HUES48 (cell line): ENCODE data around the gene SYNJ2.

ENCODE experiments used
- H3K27ac ChIP-seq: one replicate; pipeline ENCODE4 v1.7.0; 2013; ENCODE audit warnings: low read depth, low read length, inconsistent platforms
- H3K27me3 ChIP-seq: 2 replicates; pipeline ENCODE4 v1.6.1; 2013; ENCODE audit warnings: mild to moderate bottlenecking, low read length; ENCODE audit not compliant: control insufficient read depth, insufficient read depth
- H3K36me3 ChIP-seq: 2 replicates; pipeline ENCODE4 v1.6.1; 2013; ENCODE audit warnings: low read length; ENCODE audit not compliant: control insufficient read depth, insufficient read depth
- H3K4me1 ChIP-seq: 2 replicates; pipeline ENCODE4 v1.6.1; 2013; ENCODE audit warnings: mild to moderate bottlenecking, low read length; ENCODE audit not compliant: control insufficient read depth, insufficient read depth
- H3K4me3 ChIP-seq: 2 replicates; pipeline ENCODE4 v1.5.1; 2013; ENCODE audit warnings: mild to moderate bottlenecking, low read depth, low read length
- H3K9ac ChIP-seq: 2 replicates; pipeline ENCODE4 v1.6.1; 2013; ENCODE audit warnings: mild to moderate bottlenecking, low read depth, low read length, moderate library complexity
- H3K9me3 ChIP-seq: 2 replicates; pipeline ENCODE4 v1.6.1; 2013; ENCODE audit warnings: low read length; ENCODE audit not compliant: control insufficient read depth, insufficient read depth

Gene SYNJ2

DNA sequence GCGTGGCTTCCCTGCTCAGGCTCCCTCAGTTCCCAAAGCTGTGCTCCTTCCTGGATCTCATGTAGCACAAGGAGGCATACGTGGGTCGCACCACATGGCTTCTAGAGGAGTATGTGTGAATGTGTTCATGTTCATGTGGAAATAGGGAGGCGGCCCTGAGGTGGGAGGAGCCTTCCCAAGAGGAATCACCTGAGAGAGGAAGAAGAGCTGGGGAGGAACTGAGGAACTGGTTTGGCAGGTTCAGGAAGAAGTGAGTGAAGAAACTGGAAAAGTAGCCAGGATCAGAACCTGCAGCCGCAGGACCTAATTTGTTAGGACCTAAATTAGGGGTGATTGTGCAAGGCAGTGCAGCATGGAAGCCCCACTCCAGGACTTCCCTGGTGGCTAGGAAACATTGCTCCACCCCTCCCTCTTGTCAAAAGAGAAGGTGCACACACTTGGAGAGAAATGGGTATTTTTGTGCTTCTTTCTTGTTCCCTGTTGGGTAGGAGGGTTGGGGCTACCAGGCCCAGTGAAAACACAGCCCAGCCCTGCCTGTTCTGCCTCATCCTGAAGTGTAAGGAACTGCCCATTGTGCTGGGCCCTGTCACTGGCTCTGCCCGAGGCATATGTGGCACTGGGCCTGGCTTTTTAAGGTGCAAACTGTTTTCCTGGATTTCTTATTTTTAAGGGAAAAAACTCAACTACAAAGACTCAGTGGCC lies 20.7 kb downstream of the SYNJ2 start:
- no peak overlapping the region for H3K9ac ChIP-seq
- no peaks in the 10 kb centered on the region for H3K36me3 ChIP-seq
- no peak overlapping the region for H3K4me3 ChIP-seq
- no peaks in the 10 kb centered on the region for H3K9me3 ChIP-seq
- no peaks in the 10 kb centered on the region for H3K27me3 ChIP-seq
- peaks cover 29% of the 10 kb centered on the region for H3K4me1 ChIP-seq
- H3K27ac ChIP-seq, result no peak overlapping the region

DNA sequence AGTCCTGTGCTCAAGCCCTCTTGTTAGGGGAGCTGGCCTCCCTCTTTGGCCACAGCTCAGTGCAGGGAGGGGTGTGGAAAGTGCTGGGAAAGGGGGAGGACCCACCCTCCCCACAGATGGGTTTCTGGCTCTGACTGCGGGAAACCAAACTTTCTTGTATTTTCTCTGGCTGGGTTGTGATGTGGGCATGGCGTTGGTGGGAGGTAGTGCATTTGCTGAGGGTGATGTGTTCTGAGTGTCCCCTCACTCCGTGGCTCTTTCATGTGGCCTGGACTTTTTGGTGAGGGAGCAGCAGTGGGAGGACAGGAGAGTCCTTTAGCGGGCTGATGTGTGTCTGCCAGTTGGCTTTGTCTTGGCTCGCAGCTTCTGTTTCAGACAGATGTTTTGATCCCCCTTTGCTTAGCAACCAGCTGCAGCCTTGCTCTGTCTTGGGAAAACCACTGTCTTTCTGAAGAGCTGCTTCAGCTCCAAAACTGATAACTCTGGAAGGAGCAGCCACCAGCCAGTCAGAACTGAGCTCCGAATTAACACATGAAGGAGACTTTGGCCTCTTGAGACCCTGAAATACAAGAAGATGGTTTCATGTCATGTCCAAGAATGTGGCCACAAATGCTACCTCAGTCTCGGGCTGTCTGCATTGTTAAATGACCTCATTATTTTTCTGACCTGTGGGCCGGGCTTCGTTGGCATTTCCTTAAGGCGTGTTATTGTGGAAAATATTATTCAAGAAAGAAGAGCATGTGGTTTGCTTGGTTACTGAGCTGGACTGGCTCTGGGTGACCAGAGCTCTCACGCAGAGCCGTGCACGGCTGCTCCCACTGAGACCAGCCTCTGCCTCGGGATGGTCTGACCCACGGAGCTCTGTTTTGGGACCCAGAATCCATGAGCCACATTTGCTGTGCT lies 21.5 kb downstream of the SYNJ2 start:
- no peak overlapping the region for H3K4me3 ChIP-seq
- no peaks in the 10 kb centered on the region for H3K36me3 ChIP-seq
- no peaks in the 10 kb centered on the region for H3K27me3 ChIP-seq
- H3K27ac ChIP-seq, result no peak overlapping the region
- H3K9ac ChIP-seq, result no peak overlapping the region
- H3K4me1 ChIP-seq, result peaks cover 21% of the 10 kb centered on the region
- H3K9me3 ChIP-seq, result no peaks in the 10 kb centered on the region

DNA sequence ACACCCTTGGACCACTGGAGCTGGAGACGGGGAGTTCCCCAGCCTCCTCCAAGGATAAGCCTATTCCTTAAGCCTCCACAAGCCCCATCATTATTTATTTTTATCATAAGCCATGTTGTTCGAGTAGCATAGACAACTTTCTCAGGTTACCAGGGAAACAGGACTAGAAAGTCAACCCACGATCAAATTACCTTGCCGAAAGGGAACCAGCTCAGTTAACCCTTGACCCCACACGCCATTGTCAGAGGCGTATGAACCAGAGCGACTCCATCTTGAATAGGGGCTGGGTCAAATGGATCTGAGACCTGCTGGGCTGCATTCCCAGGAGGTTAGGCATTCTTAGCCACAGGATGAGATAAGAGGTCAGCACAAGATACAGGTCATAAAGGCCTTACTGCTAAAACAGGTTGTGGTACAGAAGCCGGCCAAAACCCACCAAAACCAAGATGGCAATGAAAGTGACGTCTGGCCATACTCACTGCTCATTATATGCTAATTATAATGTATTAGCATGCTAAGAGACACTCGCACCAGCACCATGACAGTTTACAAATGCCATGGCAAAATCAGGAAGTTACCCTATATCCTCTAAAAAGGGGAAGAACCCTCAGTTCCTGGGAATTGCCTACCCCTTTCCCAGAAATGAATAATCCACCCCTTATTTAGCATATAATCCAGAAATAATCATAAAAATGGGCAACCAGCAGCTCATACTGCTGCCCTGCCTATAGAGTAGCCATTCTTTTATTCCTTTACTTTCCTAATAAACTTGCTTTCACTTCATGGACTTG lies 22.4 kb downstream of the SYNJ2 start:
- Histone ChIP-seq H3K9ac (no peak overlapping the region), H3K36me3 (no peaks in the 10 kb centered on the region), H3K27ac (no peak overlapping the region), H3K4me1 (peaks cover 20% of the 10 kb centered on the region), H3K4me3 (no peak overlapping the region), H3K27me3 (no peaks in the 10 kb centered on the region), H3K9me3 (no peaks in the 10 kb centered on the region)

DNA sequence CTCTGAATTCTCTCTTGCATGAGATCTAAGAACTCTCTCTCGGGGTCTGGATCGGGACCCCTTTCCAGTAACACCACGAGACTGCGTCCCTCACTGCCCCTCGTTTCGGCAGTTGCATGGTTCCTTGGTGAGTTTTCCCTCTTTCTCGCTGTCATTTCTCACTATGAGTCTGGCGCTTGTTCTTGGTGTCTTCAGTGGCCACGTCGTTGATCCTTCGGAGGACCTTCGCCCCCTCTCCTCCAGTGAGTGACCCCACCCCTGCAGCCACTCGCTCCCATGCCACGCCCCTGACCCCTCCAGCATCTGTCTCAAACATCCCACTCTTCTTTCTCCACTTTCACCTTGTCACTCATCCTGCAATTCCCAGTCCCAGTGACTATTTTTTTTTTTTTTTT lies 23.0 kb downstream of the SYNJ2 start:
- Histone ChIP-seq H3K36me3 (no peaks in the 10 kb centered on the region), H3K4me1 (peaks cover 16% of the 10 kb centered on the region), H3K27me3 (no peaks in the 10 kb centered on the region), H3K9ac (no peak overlapping the region), H3K9me3 (no peaks in the 10 kb centered on the region), H3K4me3 (no peak overlapping the region), H3K27ac (no peak overlapping the region)

DNA sequence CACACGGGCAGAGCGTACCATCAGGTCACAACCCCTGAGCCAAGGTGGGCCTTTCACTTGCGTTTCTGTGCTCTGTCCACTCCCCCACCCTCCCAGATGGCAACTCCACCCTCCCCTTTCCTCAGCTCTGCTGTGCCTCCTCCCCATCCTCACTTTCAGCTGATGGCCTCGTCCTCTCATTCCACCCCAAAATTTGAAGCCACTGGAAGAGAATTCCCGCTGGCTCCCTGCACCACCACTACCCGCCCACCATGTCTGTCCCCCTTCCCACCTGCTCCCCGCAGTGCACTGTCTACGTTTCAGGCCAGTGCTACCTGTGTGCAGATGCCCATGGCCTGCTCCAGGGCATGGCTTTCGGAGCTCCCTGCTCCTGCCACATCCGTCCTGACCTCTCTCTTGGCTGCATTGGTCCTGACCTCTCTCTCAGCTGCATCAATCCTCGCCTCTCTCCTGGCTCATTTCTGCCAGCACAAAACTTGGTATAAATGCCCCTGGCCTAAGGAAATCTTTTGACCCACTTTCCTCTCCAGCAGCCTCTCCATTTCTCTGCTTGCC lies 24.0 kb downstream of the SYNJ2 start:
- H3K4me3 ChIP-seq, result no peak overlapping the region
- H3K27me3 ChIP-seq, result no peaks in the 10 kb centered on the region
- no peak overlapping the region for H3K27ac ChIP-seq
- H3K9ac ChIP-seq, result no peak overlapping the region
- no peaks in the 10 kb centered on the region for H3K36me3 ChIP-seq
- H3K9me3 ChIP-seq, result no peaks in the 10 kb centered on the region
- H3K4me1 ChIP-seq, result peaks cover 16% of the 10 kb centered on the region

DNA sequence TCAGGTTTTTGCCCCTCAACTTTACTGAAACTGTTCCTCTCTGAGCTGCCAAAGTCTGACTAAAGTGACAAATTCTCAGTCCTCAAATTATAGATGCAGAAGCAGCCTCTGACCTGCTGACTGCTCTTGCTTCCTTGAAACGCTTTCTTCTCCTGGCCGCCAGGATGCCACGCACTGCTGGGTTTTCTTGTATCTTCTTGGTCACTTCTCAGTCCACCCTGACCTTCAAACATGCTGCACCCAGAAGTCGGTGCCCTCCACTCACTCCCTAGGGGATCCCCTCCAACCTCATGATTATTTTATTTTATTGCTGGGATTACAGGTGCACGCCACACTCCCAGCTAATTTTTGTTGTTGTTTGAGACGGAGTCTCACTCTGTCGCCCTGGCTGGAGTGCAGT lies 24.7 kb downstream of the SYNJ2 start:
- Histone ChIP-seq H3K9me3 (no peaks in the 10 kb centered on the region), H3K27me3 (no peaks in the 10 kb centered on the region), H3K4me1 (peaks cover 16% of the 10 kb centered on the region), H3K4me3 (no peak overlapping the region), H3K36me3 (no peaks in the 10 kb centered on the region), H3K9ac (no peak overlapping the region), H3K27ac (no peak overlapping the region)

DNA sequence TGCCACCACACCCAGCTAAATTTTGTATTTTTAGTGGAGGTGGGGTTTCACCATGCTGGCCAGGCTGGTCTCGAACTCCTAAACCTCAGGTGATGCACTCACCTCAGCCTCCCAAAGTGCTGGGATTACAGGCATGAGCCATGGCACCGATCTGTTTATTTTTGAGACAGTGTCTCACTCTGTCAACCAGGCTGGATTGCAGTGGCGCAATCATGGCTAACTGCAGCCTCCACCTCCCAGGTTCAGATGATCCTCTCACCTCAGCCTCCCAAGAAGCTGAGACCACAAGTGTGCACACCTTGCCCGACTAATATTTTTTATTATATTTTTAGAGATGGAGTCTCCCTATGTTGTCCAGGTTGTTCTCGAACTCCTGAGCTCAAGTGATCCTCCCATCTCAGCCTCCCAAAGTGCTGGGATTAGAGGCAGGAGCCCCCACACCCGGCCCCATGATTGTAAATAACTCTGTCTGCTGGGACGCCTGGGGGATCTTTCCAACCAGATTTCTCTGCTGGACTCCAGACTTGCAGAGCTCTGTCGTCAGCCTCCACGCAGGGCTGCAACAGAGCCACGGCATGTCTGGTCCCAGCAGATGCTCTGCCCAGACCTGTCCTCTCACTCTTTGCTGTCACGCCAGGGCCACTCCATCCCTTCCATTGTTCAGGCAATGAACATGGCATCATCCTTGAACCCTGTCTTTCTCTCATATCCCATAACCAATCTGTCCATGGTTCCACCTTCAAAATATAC lies 25.3 kb downstream of the SYNJ2 start:
- H3K4me3 ChIP-seq, result no peak overlapping the region
- H3K9me3 ChIP-seq, result no peaks in the 10 kb centered on the region
- peaks cover 15% of the 10 kb centered on the region for H3K4me1 ChIP-seq
- H3K36me3 ChIP-seq, result no peaks in the 10 kb centered on the region
- no peak overlapping the region for H3K9ac ChIP-seq
- H3K27me3 ChIP-seq, result no peaks in the 10 kb centered on the region
- H3K27ac ChIP-seq, result no peak overlapping the region

DNA sequence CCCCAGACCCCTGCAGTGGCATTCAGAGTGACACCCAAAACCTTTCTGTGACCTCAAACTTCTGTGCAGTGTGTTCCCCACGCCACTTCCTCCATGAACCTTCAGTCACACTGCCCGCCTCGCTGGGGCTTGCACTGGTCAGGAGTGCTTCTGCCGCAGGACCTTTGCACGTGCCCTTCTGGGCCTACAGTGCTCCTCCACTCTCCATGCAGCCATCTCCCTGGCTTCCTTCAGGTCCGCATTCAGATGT lies 27.1 kb downstream of the SYNJ2 start:
- no peaks in the 10 kb centered on the region for H3K36me3 ChIP-seq
- H3K9me3 ChIP-seq, result no peaks in the 10 kb centered on the region
- H3K4me3 ChIP-seq, result no peak overlapping the region
- no peak overlapping the region for H3K27ac ChIP-seq
- H3K9ac ChIP-seq, result no peak overlapping the region
- no peaks in the 10 kb centered on the region for H3K27me3 ChIP-seq
- H3K4me1 ChIP-seq, result no peaks in the 10 kb centered on the region

DNA sequence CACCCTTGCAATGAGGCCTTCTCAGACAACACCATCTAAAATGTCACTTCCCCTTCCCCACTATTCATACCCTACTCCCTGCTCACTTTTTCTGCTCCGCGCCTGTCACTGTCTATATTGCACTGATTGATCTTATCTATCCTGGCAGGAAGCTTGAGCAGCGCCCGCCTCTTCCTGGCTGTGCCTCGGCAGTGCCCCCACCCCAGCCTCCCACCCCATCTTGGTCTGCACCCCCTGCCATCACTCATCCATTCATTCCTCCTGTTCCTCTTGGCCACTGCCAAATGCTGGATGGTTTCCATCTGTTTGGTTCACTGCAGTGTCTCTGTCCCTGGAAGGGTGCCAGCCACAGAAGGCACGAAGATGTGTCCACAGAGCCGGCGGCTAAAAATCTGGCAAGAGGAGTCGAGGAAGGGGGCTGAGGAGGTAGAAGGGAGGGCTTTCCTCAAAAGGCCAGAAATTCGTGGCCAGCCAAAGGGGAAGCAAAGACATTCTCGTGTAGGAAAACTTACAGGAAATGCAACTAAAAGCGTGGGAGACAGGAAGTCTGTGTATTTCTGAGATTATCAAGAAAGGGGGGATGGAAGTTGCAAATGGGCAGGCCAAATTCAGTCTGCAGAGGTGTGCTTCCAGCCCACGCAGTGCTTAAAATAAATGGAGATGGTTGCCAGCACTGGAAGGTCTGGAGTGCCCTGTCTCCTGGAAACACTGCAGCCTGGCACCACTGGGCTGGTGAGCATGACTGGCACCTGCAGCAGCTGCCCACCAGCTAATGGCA lies 27.6 kb downstream of the SYNJ2 start:
- H3K4me1 ChIP-seq, result no peaks in the 10 kb centered on the region
- H3K9ac ChIP-seq, result no peak overlapping the region
- no peak overlapping the region for H3K4me3 ChIP-seq
- H3K27me3 ChIP-seq, result no peaks in the 10 kb centered on the region
- no peaks in the 10 kb centered on the region for H3K36me3 ChIP-seq
- H3K9me3 ChIP-seq, result no peaks in the 10 kb centered on the region
- no peak overlapping the region for H3K27ac ChIP-seq
